Measurements from ENCODE around the gene FUS. TPM values are rescaled to one million over a fixed set of nuclear protein-coding genes. Genes with fewer than 3 reads are reported as not detected.
A peak's percentile ranks its signal among the peaks of the same experiment; 100 is the strongest.

FUS gene
- total and polyA plus RNA-seq, 2 of the 13 experiments (the other 11 are each of a cell fraction or from before 2014, with no cell fraction given): 68.1 to 168 TPM

DNA sequence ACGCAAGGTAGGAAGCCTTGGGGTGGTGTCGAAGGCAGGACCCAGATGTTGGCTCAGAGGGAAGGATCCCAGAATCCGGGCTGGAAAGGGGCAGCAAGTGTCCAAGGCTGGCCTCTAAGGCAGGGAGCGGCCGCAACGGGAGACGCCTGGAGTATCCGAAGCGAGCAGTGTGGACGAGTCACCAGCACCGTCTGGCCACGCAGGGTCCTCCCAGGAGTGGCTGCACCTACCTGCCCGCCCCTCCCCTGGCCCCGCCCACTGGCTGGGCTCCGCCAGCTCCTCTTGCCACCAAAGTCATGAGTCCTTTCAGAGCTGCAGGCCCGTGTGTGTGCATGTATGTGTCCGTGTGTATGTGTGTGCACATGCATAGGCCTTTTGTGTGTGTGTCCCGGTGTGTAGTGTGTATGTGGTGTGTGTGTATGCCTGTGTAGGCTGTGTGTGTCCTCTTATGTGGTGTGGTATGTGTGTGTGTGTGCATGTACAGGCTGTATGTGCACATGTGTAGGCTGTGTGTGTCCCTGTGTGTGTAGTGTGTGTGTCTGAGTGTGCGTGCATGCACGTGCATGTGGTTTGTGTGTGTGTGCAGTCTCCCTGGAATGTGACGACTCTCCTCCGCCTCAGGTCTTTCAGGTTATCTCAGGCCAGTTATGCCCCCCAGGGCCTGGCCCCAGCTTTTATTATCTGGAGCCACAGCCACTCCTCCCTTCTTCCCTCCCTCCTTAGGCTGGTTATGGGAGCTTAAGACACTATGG lies 44.2 kb upstream of the FUS start, which contains the start of gene PRSS8 (continued):
- TF ChIP-seq, protein P1, sequence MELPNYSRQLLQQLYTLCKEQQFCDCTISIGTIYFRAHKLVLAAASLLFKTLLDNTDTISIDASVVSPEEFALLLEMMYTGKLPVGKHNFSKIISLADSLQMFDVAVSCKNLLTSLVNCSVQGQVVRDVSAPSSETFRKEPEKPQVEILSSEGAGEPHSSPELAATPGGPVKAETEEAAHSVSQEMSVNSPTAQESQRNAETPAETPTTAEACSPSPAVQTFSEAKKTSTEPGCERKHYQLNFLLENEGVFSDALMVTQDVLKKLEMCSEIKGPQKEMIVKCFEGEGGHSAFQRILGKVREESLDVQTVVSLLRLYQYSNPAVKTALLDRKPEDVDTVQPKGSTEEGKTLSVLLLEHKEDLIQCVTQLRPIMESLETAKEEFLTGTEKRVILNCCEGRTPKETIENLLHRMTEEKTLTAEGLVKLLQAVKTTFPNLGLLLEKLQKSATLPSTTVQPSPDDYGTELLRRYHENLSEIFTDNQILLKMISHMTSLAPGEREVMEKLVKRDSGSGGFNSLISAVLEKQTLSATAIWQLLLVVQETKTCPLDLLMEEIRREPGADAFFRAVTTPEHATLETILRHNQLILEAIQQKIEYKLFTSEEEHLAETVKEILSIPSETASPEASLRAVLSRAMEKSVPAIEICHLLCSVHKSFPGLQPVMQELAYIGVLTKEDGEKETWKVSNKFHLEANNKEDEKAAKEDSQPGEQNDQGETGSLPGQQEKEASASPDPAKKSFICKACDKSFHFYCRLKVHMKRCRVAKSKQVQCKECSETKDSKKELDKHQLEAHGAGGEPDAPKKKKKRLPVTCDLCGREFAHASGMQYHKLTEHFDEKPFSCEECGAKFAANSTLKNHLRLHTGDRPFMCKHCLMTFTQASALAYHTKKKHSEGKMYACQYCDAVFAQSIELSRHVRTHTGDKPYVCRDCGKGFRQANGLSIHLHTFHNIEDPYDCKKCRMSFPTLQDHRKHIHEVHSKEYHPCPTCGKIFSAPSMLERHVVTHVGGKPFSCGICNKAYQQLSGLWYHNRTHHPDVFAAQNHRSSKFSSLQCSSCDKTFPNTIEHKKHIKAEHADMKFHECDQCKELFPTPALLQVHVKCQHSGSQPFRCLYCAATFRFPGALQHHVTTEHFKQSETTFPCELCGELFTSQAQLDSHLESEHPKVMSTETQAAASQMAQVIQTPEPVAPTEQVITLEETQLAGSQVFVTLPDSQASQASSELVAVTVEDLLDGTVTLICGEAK (IDR thresholded peaks at IDR 0.05): peak; percentile 14; the same call in 1 of the 2 replicates
- TF ChIP-seq, protein P1 (CRISPR knock-in tag; IDR thresholded peaks at IDR 0.05): no peak
- no peak for TF ChIP-seq ZNF230 (CRISPR knock-in tag; IDR thresholded peaks at IDR 0.05)
- TF ChIP-seq ZNF766 (CRISPR knock-in tag; IDR thresholded peaks at IDR 0.05; ENCODE audit: borderline replicate concordance): no peak
- no peak for TF ChIP-seq ARHGAP35 (CRISPR knock-in tag; IDR thresholded peaks at IDR 0.05; ENCODE audit: borderline replicate concordance)
- TF ChIP-seq, protein P2, sequence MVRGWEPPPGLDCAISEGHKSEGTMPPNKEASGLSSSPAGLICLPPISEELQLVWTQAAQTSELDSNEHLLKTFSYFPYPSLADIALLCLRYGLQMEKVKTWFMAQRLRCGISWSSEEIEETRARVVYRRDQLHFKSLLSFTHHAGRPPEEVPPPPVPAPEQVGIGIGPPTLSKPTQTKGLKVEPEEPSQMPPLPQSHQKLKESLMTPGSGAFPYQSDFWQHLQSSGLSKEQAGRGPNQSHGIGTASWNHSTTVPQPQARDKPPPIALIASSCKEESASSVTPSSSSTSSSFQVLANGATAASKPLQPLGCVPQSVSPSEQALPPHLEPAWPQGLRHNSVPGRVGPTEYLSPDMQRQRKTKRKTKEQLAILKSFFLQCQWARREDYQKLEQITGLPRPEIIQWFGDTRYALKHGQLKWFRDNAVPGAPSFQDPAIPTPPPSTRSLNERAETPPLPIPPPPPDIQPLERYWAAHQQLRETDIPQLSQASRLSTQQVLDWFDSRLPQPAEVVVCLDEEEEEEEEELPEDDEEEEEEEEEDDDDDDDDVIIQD (CRISPR knock-in tag; IDR thresholded peaks at IDR 0.05; ENCODE audit: low read depth): no peak
- TF ChIP-seq MZF1 (CRISPR knock-in tag; IDR thresholded peaks at IDR 0.05; ENCODE audit: borderline replicate concordance): no peak
- TF ChIP-seq SP4 (CRISPR knock-in tag; IDR thresholded peaks at IDR 0.05): peak; percentile 40; the same call in 1 of the 2 replicates
- no peak for TF ChIP-seq HOXA9 (CRISPR knock-in tag; IDR thresholded peaks at IDR 0.05; ENCODE audit: borderline replicate concordance)
- TF ChIP-seq MTA1 (CRISPR knock-in tag; IDR thresholded peaks at IDR 0.05; ENCODE audit: borderline replicate concordance): peak; percentile 42; the same call in 1 of the 2 replicates
- peak; percentile 92 for TF ChIP-seq ZNF282 (IDR thresholded peaks at IDR 0.05; ENCODE audit: partially characterized antibody)
- TF ChIP-seq FOXJ3 (CRISPR knock-in tag; IDR thresholded peaks at IDR 0.05; ENCODE audit: borderline replicate concordance): no peak
- TF ChIP-seq RBM22 (optimal IDR thresholded peaks at IDR 0.05; ENCODE audit: low read length): no peak
- TF ChIP-seq ZFP90 (CRISPR knock-in tag; IDR thresholded peaks at IDR 0.05; ENCODE audit: borderline replicate concordance): no peak
- no peak for TF ChIP-seq ZKSCAN5 (CRISPR knock-in tag; IDR thresholded peaks at IDR 0.05)
- TF ChIP-seq, protein P3, sequence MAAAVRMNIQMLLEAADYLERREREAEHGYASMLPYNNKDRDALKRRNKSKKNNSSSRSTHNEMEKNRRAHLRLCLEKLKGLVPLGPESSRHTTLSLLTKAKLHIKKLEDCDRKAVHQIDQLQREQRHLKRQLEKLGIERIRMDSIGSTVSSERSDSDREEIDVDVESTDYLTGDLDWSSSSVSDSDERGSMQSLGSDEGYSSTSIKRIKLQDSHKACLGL (CRISPR knock-in tag; IDR thresholded peaks at IDR 0.05): no peak

All from HepG2 (cell line).